GM06990 (cell line): ENCODE data around the gene RASD2.
A peak's percentile ranks its signal among the peaks of the same experiment; 100 is the strongest.

ENCODE experiments used
- DNase-seq: peaks from one replicate; pipeline ENCODE4 v3.0.0-alpha.2; 2011; ENCODE audit not compliant: insufficient read length; ENCODE audit errors: extremely low read depth
- H3K27me3 ChIP-seq: replicated peaks from 2 replicates; pipeline ENCODE4 v1.6.0; 2011; ENCODE audit warnings: low read length; ENCODE audit not compliant: control insufficient read depth, insufficient read depth
- H3K36me3 ChIP-seq: 2 replicates; pipeline ENCODE4 v1.5.1; 2011; ENCODE audit warnings: low read length; ENCODE audit not compliant: control insufficient read depth, insufficient read depth
- H3K4me3 ChIP-seq: replicated peaks from 2 replicates; pipeline ENCODE4 v1.5.1; 2011; ENCODE audit warnings: low read depth, mild to moderate bottlenecking, control low read depth, low read length
- CTCF ChIP-seq: IDR thresholded peaks from 2 replicates; pipeline ENCODE4 v1.5.1; 2011; ENCODE audit warnings: low read length, control low read depth, mild to moderate bottlenecking, inconsistent platforms; ENCODE audit not compliant: insufficient read depth, poor library complexity, severe bottlenecking

Gene RASD2

GRCh38 chr22:35546886-35547285, 6.3 kb downstream of the RASD2 start:
- Histone ChIP-seq H3K4me3 (no peak overlapping the region), H3K27me3 (peaks cover 2% of the 10 kb centered on the region; the same call in 1 of the 2 replicates), H3K36me3 (no peaks in the 10 kb centered on the region)
- no peak for DNase-seq
- no peak for TF ChIP-seq CTCF

GRCh38 chr22:35547987-35548721, 7.5 kb downstream of the RASD2 start:
- no peaks in the 10 kb centered on the region for H3K36me3 ChIP-seq
- no peak for DNase-seq
- H3K27me3 ChIP-seq: no peaks in the 10 kb centered on the region; the same call in 1 of the 2 replicates
- H3K4me3 ChIP-seq: no peak overlapping the region
- TF ChIP-seq CTCF: peak; percentile 51

GRCh38 chr22:35548722-35549112, 8.1 kb downstream of the RASD2 start:
- H3K36me3 ChIP-seq: no peaks in the 10 kb centered on the region
- DNase-seq: no peak
- no peaks in the 10 kb centered on the region; the same call in 1 of the 2 replicates for H3K27me3 ChIP-seq
- no peak overlapping the region for H3K4me3 ChIP-seq
- no peak for TF ChIP-seq CTCF

GRCh38 chr22:35549328-35549727, 8.7 kb downstream of the RASD2 start:
- no peak for TF ChIP-seq CTCF
- no peaks in the 10 kb centered on the region for H3K36me3 ChIP-seq
- H3K4me3 ChIP-seq: no peak overlapping the region
- DNase-seq: no peak
- no peaks in the 10 kb centered on the region; the same call in 1 of the 2 replicates for H3K27me3 ChIP-seq

GRCh38 chr22:35551549-35552177, 11.0 kb downstream of the RASD2 start:
- H3K36me3 ChIP-seq: no peaks in the 10 kb centered on the region
- no peak for TF ChIP-seq CTCF
- no peak for DNase-seq
- no peaks in the 10 kb centered on the region; the same call in none of the 2 replicates for H3K27me3 ChIP-seq
- H3K4me3 ChIP-seq: no peak overlapping the region
